Cardiac fibroblast (primary cell): Measurements from ENCODE around the gene ANKRD44.

ENCODE experiments used
- DNase-seq, 2 donors: peaks; one replicate each; pipeline versions ENCODE4 v3.0.0 to v3.0.0-alpha.2; 2010; ENCODE audit warnings: low read depth in 2 of 2
- H3K4me3 ChIP-seq, 2 donors: replicated peaks in 1 of 2; 1 replicate in 1 of 2; 2 replicates in 1 of 2; pipeline ENCODE4 v1.5.1; 2011; ENCODE audit warnings: low read depth in 2 of 2, low read length in 2 of 2, mild to moderate bottlenecking in 2 of 2, moderate library complexity in 1 of 2
- TF ChIP-seq, protein P1 (sequence below): IDR thresholded peaks from one replicate; pipeline ENCODE4 v1.5.1; 2011; ENCODE audit warnings: low read depth, mild to moderate bottlenecking, low read length, inconsistent platforms

The ANKRD44 gene

GRCh38 chr2:196980473-196980872 lies 330.1 kb downstream of the ANKRD44 start:
- TF ChIP-seq, protein P1, sequence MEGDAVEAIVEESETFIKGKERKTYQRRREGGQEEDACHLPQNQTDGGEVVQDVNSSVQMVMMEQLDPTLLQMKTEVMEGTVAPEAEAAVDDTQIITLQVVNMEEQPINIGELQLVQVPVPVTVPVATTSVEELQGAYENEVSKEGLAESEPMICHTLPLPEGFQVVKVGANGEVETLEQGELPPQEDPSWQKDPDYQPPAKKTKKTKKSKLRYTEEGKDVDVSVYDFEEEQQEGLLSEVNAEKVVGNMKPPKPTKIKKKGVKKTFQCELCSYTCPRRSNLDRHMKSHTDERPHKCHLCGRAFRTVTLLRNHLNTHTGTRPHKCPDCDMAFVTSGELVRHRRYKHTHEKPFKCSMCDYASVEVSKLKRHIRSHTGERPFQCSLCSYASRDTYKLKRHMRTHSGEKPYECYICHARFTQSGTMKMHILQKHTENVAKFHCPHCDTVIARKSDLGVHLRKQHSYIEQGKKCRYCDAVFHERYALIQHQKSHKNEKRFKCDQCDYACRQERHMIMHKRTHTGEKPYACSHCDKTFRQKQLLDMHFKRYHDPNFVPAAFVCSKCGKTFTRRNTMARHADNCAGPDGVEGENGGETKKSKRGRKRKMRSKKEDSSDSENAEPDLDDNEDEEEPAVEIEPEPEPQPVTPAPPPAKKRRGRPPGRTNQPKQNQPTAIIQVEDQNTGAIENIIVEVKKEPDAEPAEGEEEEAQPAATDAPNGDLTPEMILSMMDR, result no peak
- DNase-seq, result no peak
- H3K4me3 ChIP-seq, result no peak overlapping the region

GRCh38 chr2:196980001-196980400 lies 330.6 kb downstream of the ANKRD44 start:
- H3K4me3 ChIP-seq, result no peak overlapping the region
- TF ChIP-seq, protein P1, result no peak
- DNase-seq, result no peak

GRCh38 chr2:196977507-196977906 lies 333.1 kb downstream of the ANKRD44 start:
- TF ChIP-seq, protein P1, result no peak
- no peak overlapping the region for H3K4me3 ChIP-seq
- DNase-seq, result no peak

DNA sequence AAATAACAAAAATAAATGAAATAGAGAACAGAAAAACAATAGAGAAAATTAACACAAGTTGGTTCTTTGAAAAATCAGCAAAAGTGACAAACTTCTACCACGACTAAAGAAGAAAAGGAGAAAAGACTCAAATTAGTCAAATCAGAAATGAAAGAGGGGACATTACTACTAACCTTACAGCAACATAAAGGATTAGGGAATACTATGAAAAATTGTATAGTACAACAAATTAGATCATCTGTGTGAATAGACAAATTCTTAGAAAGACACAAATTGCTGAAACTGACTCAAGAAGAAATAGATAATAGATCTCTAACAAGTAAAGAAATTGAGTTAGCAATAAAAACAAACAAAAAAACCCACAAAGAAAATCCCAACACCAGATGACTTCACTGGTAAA lies 335.6 kb downstream of the ANKRD44 start:
- no peak overlapping the region for H3K4me3 ChIP-seq
- TF ChIP-seq, protein P1, result no peak
- DNase-seq, result no peak

DNA sequence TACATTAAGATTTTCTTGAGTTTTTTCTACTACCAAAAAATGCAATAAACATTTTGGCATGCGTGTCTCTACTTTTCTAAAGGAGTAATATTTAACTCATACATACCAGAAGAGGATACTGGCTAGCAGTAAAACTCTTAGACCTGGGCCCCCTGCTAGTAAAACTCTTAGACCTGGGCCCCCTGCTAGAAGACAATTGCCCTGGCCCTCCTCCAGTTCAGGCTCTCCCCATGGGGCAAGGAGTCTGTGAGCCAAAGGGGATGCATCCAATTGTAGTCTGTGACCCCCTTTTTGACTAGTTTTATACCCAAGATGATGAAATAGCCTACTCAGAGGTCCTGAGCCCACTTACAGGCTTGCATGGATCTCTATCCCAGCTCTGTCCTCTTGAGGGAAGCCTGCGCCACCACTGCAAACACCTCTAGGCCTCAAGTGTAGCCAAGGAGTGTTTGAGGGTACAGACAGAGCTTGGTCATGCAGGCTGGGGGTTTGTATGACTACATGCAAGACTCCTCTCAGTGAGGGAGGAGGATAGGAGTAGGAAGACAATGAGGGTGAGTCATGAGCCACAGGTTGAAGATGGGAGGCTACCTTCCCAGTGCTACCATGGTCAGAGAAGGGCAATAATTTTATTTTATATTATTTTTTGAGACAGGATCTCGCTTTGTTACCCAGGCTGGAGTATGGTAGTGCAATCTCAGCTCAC lies 338.9 kb downstream of the ANKRD44 start:
- TF ChIP-seq, protein P1, result no peak
- peak in 1 of 2 donors; percentile 38 for DNase-seq
- H3K4me3 ChIP-seq, result no peak overlapping the region

DNA sequence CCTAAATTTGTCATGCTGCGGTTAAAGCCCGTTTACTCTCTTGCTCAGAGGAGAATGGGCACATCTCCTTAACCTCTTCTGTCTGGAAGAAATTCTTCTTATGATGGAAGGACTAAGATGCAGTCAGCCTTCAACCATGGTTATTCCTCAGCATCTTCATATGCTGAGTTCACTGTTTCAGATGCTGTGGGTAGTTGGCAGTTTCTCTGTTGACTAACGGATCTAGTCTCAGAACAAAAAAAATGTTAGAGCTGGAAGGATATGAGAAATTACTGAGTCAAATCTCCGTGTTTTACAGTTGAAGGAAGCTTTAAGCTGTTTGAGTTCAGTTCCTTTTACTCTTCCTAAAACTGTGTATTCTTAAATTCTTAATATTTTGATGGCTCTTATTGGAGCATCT lies 340.5 kb downstream of the ANKRD44 start:
- TF ChIP-seq, protein P1, result no peak
- H3K4me3 ChIP-seq, result no peak overlapping the region
- DNase-seq, result peak in 1 of 2 donors; percentile 46

GRCh38 chr2:196968516-196968915 lies 342.1 kb downstream of the ANKRD44 start:
- no peak for DNase-seq
- TF ChIP-seq, protein P1, result no peak
- no peak overlapping the region for H3K4me3 ChIP-seq
